Adrenal gland (tissue), 12 donors: ENCODE results near the gene ATP5F1C. TPM values are rescaled to one million over a fixed set of nuclear protein-coding genes. Genes with fewer than 3 reads are reported as not detected.

Experiments used
- DNase-seq, 7 donors: peaks; one replicate each; pipeline ENCODE4 v3.0.0-alpha.2; 2019 to 2020
- H3K27ac ChIP-seq, 5 donors: fragments of 200-600 bp; sonication (generic) in 4 of 5; 1 replicate in 3 of 5; 2 replicates in 2 of 5; pipeline versions ENCODE4 v1.5.1 to v1.8.0; 2016 to 2020; ENCODE audit warnings: mild to moderate bottlenecking in 1 of 5
- H3K27me3 ChIP-seq: fragments of 200-600 bp; 2 replicates; pipeline ENCODE4 v1.8.0; 2021
- H3K36me3 ChIP-seq, 2 donors: fragments of 200-600 bp; replicated peaks in 1 of 2; 1 replicate in 1 of 2; 2 replicates in 1 of 2; pipeline versions ENCODE4 v1.5.1 to v1.8.0; 2018 to 2022
- H3K4me1 ChIP-seq, 2 donors: fragments of 200-600 bp; replicated peaks in 1 of 2; 1 replicate in 1 of 2; 2 replicates in 1 of 2; pipeline versions ENCODE4 v1.5.1 to v1.8.0; 2018 to 2021
- H3K4me3 ChIP-seq, 4 donors: fragments of 200-600 bp; sonication (generic) in 3 of 4; one replicate each; pipeline ENCODE4 v1.5.1; 2016 to 2018
- H3K9me3 ChIP-seq, 3 donors: fragments of 200-600 bp; sonication (generic) in 1 of 3; replicated peaks in 1 of 3; 1 replicate in 2 of 3; 2 replicates in 1 of 3; pipeline versions ENCODE4 v1.5.1 to v1.8.0; 2016 to 2021
- CTCF ChIP-seq, 6 experiments: fragments of 450-650 bp in 4 of 6; fragments of 200-600 bp in 2 of 6; sonication (generic) in 1 of 6; IDR thresholded peaks; 1 replicate in 5 of 6; 2 replicates in 1 of 6; pipeline versions ENCODE4 v1.5.1 to v1.8.0; 2016 to 2021; ENCODE audit warnings: antibody characterized with exemption in 6 of 6, mild to moderate bottlenecking in 2 of 6, moderate library complexity in 1 of 6
- POLR2A ChIP-seq, 2 donors: fragments of 450-650 bp; IDR thresholded peaks; one replicate each; pipeline ENCODE4 v1.6.1; 2017; ENCODE audit warnings: antibody characterized with exemption in 2 of 2, mild to moderate bottlenecking in 2 of 2, moderate library complexity in 1 of 2
- WGBS, 4 donors: extraction: QIAGEN DNeasy Blood & Tissue Kit in 2 of 4; methylation state at CpG; one replicate each; pipeline versions ENCODE4 v1.1.5 to v1.1.7; 2013 to 2017; 5-methylcytosine and 5-hydroxymethylcytosine counted together
- intact Hi-C, 2 donors: fragments of 100-400 bp; cut with DNase I; formaldehyde crosslinking; loops; one replicate each; pipeline versions ENCODE4 v1.14.1 to v1.15.0; 2022 to 2023
- polyA plus RNA-seq, 3 donors: library from polyadenylated mRNA; stranded (reverse); fragments of 200-250 nt in 2 of 3; fragments of 350-450 nt in 1 of 3; fragmentation: Illumina TruSeq in 1 of 3; extraction: RNeasy Lipid Tissue Mini Kit (QIAGEN cat#74804) in 1 of 3; gene quantifications; one replicate each; pipeline ENCODE4 v1.2.3, GENCODE V29; 2013 to 2014
- total RNA-seq, 9 donors: library from RNA; depleted of rRNA in 4 of 9; stranded (reverse); fragments of >200 nt in 4 of 9; fragments of 120-200 nt in 1 of 9; fragmentation: NEBNext Ultra II Directional in 1 of 9; extraction: Animal tissue kit (Norgen Biotek cat#: 25700) in 1 of 9; gene quantifications; one replicate each; pipeline versions ENCODE4 v1.1.0 to v1.2.4, GENCODE V29; 2013 to 2023
- donor health status: healthy with polysubstance abuse.
- donor health status: Bipolar disorder and iron deficiency.
- donor health status: DM: yes; HTN: yes; CAD: no.
- donor health status: DM: no; HTN: no; CAD: no.
- donor health status: DM: no; HTN: no; CAD: no.
- donor health status: DM: yes; HTN: yes; CAD: no.

The ATP5F1C gene
- total and polyA plus RNA-seq, 12 donors, result 453 to 1,397 (median 555) TPM

GRCh38 chr10:7786430-7786829 lies 1.5 kb upstream of the ATP5F1C start:
- TF ChIP-seq CTCF (IDR thresholded peaks at IDR 0.05), result no peak
- TF ChIP-seq POLR2A (IDR thresholded peaks at IDR 0.05), result no peak
- no peak overlapping the region for H3K27ac ChIP-seq
- H3K4me1 ChIP-seq, result peaks cover 30 to 51% of the 10 kb centered on the region in 2 donors
- WGBS, 4 donors, result 74 to 82% (median 79%) methylated on average over 3 of the region's 3 CpGs
- DNase-seq, result no peak
- no peaks in the 10 kb centered on the region for H3K9me3 ChIP-seq
- H3K4me3 ChIP-seq, result peak overlapping the region in 1 of 4 donors; percentile 86
- H3K36me3 ChIP-seq, result no peaks in the 10 kb centered on the region
- intact Hi-C loops, result no loop called here
- no peaks in the 10 kb centered on the region for H3K27me3 ChIP-seq

- H3K4me3 ChIP-seq, result peak overlapping the region; percentile 46 to 100 (median 69)
- no peak for TF ChIP-seq POLR2A (IDR thresholded peaks at IDR 0.05)
- no peak for TF ChIP-seq CTCF (IDR thresholded peaks at IDR 0.05)
- intact Hi-C loops, result no loop called here
- DNase-seq, result peak in 2 of 7 donors; percentile 28 to 29
- peaks cover 30 to 60% of the 10 kb centered on the region in 2 donors for H3K4me1 ChIP-seq
- no peaks in the 10 kb centered on the region for H3K27me3 ChIP-seq
- 2 to 6% (median 2%) methylated on average over 5 to 26 of the region's 26 CpGs for WGBS, 4 donors
- H3K27ac ChIP-seq, result peak overlapping the region in 4 of 5 donors; percentile 68 to 95 (median 86)
- H3K9me3 ChIP-seq, result no peaks in the 10 kb centered on the region
- no peaks in the 10 kb centered on the region for H3K36me3 ChIP-seq
Observed at GRCh38 chr10:7787150-7787856, 674 bp upstream of the ATP5F1C start.

- Histone ChIP-seq H3K36me3 (no peaks in the 10 kb centered on the region), H3K9me3 (no peaks in the 10 kb centered on the region), H3K4me3 (peak overlapping the region in 3 of 4 donors; percentile 46 to 100 (median 86)), H3K4me1 (peaks cover 37 to 65% of the 10 kb centered on the region in 2 donors), H3K27ac (peak overlapping the region; percentile 76 to 95 (median 90)), H3K27me3 (no peaks in the 10 kb centered on the region)
- 1 to 5% (median 3%) methylated on average over 15 to 25 of the region's 25 CpGs for WGBS, 4 donors
- no peak for TF ChIP-seq CTCF (IDR thresholded peaks at IDR 0.05)
- TF ChIP-seq POLR2A (IDR thresholded peaks at IDR 0.05), result no peak
- intact Hi-C loops, result no loop called here
- peak in 5 of 7 donors; percentile 17 to 74 (median 31) for DNase-seq
Observed at GRCh38 chr10:7788639-7789286, 786 bp downstream of the ATP5F1C start.

- 16 to 31% (median 25%) methylated on average over 3 of the region's 3 CpGs for WGBS, 4 donors
- H3K36me3 ChIP-seq, result no peaks in the 10 kb centered on the region
- TF ChIP-seq POLR2A (IDR thresholded peaks at IDR 0.05), result no peak
- no peak for TF ChIP-seq CTCF (IDR thresholded peaks at IDR 0.05)
- H3K4me1 ChIP-seq, result peaks cover 43 to 71% of the 10 kb centered on the region in 2 donors
- no peaks in the 10 kb centered on the region for H3K27me3 ChIP-seq
- DNase-seq, result peak in 6 of 7 donors; percentile 38 to 76 (median 53)
- peak overlapping the region in 2 of 4 donors; percentile 46 to 86 for H3K4me3 ChIP-seq
- no peaks in the 10 kb centered on the region for H3K9me3 ChIP-seq
- intact Hi-C loops, result no loop called here
- peak overlapping the region in 3 of 5 donors; percentile 90 to 95 (median 91) for H3K27ac ChIP-seq
Observed at GRCh38 chr10:7789390-7789789, 1.4 kb downstream of the ATP5F1C start.
